ENCODE measurements around the gene GRIA3. TPM values are rescaled to one million over a fixed set of nuclear protein-coding genes. Genes with fewer than 3 reads are reported as not detected.

GRIA3 gene
- polyA plus RNA-seq (2012; ENCODE audit: missing spikeins): 7.0 TPM

DNA sequence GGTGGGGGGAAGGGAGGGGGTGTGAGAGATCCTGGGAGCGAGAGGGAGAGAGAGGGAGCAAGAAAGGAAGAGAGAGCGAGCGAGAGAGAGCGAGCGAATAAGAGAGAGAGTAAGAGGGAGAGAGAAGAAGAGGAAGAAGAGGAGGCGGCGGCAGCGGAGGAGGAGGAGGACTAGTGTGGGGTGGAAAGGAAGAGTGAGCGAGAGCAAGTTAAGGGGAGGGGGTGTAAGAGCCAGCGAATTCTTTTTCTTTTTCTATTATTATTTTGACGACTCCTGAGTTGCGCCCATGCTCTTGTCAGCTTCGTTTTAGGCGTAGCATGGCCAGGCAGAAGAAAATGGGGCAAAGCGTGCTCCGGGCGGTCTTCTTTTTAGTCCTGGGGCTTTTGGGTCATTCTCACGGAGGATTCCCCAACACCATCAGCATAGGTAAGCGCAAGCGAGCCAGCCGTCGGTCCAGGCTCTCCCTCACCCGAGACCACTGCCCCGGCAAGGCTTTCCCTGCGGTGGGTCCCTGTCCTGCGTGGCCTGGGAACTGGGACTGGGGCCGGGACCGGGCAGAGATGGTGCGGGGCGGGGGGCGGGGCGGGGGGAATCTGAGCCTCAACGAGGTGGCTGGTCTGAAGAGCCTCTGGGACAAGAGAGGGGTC, at the start of gene GRIA3:
Gene GRIA3 (plus strand): TSS at position 60 of the 647 bp plus-strand sequence. CDS start 258 bp downstream, at position 318.
- no peak for FAIRE-seq
- no peak for DNase-seq (ENCODE audit: insufficient read length)
- no peak for TF ChIP-seq POLR2AphosphoS5 (IDR thresholded peaks at IDR 0.05; ENCODE audit: low read depth, low read length)
- TF ChIP-seq TAF1 (IDR thresholded peaks at IDR 0.05; ENCODE audit: borderline replicate concordance, low read depth, low read length): no peak
- no peak for TF ChIP-seq POLR2A (IDR thresholded peaks at IDR 0.05; ENCODE audit: low read depth, low read length)

DNA sequence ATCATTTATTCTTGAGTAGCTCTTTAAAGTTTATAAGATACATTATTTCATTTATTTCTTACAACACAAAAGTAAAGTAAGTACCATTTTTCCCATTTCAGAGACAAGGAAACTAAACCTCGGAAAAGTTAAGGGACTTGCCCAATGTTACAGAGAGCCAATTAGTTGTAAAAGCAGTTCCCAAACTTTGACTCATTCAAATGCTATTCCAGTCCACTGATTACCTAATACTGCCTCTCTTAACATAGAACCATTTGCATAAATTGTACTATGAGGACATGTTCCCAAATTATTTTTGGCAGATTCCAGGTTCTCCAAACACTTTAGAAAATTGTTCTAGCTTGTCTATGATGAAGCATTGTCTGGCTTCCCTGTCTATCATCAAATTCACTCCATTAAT, 45.6 kb upstream of the GRIA3 start:
- no peak for FAIRE-seq

DNA sequence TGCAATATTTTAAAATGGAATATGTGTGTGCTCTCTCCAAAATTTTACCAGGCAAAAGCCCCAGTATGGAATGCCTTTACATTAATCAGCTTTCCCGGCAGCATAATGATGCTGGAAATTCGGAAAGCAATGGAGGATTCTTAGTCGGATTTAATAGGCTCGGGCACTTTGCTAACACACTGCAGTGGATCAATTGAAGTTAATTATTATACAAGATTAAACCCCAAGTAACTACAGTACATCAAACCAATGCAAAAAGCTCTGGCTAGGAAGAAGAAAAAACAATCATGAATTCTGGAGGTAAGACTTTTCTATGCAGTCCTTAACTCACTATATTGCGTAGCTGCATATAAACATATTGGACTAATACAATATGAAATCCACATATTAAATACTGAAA, 43.6 kb upstream of the GRIA3 start:
- no peak for FAIRE-seq
- TF ChIP-seq POLR2AphosphoS5 (IDR thresholded peaks at IDR 0.05; ENCODE audit: low read depth, low read length) (no peak), POLR2A (IDR thresholded peaks at IDR 0.05; ENCODE audit: low read depth, low read length) (no peak), TAF1 (IDR thresholded peaks at IDR 0.05; ENCODE audit: borderline replicate concordance, low read depth, low read length) (no peak)
- DNase-seq (ENCODE audit: insufficient read length): no peak

More for the DNA sequence above, 45.6 kb upstream of the GRIA3 start:
- TF ChIP-seq TAF1 (IDR thresholded peaks at IDR 0.05; ENCODE audit: borderline replicate concordance, low read depth, low read length): no peak
- no peak for TF ChIP-seq POLR2A (IDR thresholded peaks at IDR 0.05; ENCODE audit: low read depth, low read length)
- TF ChIP-seq POLR2AphosphoS5 (IDR thresholded peaks at IDR 0.05; ENCODE audit: low read depth, low read length): no peak
- DNase-seq (ENCODE audit: insufficient read length): no peak

DNA sequence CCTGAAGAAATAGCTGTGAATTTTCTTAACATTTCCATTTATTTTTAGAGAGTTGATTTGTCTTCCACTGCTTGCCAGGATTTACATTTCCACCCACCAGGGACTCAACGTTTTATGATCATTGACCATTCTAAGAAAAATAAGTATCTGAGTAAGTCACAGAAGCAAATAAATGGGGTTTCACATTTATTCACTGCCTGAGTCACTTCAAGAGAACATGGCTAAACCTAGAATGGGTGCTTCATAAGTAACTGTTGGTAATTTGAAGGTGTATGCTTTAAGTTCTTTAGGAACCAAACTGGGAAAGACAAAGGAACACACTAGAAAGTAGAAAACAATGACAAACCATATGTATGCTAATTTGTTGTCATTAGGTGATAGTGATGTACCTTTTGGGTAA, 43.2 kb upstream of the GRIA3 start:
- no peak for FAIRE-seq
- TF ChIP-seq TAF1 (IDR thresholded peaks at IDR 0.05; ENCODE audit: borderline replicate concordance, low read depth, low read length): no peak
- TF ChIP-seq POLR2AphosphoS5 (IDR thresholded peaks at IDR 0.05; ENCODE audit: low read depth, low read length): no peak
- TF ChIP-seq POLR2A (IDR thresholded peaks at IDR 0.05; ENCODE audit: low read depth, low read length): no peak
- no peak for DNase-seq (ENCODE audit: insufficient read length)

DNA sequence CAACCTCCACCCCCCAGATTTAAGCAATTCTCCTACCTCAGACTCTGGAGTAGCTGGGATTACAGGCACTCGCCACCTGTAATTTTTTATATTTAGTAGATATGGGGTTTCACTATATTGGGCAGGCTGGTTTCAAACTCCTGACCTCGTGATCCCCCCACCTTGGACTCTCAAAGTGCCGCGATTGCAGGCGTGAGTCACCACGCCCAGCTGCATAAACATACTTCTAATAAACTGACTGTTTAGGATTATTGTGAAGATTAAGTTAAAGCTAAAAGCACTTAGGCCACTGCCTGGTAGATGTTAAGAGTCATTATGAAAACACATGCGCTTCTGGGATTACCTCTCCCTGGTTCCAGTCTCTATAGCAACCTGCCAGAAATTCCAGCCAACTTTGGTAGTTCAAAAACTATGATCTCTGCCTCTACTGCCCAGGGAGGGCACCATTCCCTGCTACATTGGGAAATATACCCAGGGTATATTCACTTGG, 30.2 kb upstream of the GRIA3 start:
- FAIRE-seq (peak; percentile 17), DNase-seq (ENCODE audit: insufficient read length) (no peak)
- TF ChIP-seq TAF1 (IDR thresholded peaks at IDR 0.05; ENCODE audit: borderline replicate concordance, low read depth, low read length): no peak
- no peak for TF ChIP-seq POLR2A (IDR thresholded peaks at IDR 0.05; ENCODE audit: low read depth, low read length)
- TF ChIP-seq POLR2AphosphoS5 (IDR thresholded peaks at IDR 0.05; ENCODE audit: low read depth, low read length): no peak

DNA sequence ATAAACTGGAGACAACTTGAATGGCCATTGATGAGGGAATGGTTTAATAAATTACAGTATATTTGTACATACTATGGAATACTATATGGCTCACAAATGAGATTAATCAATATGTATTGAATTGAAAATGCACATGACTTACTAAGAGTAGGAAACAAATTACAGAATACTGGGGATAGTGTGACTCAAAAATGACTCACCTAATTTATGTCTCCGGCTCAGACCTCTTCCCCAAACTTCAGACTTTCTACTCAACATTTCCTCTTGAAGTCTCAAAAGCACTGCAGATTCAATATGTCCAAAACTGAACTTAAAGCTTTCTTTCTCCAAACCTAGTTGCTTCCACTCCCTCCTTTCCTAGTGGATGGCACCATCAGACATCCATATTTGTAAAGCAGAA, 28.8 kb upstream of the GRIA3 start:
- no peak for DNase-seq (ENCODE audit: insufficient read length)
- no peak for TF ChIP-seq POLR2A (IDR thresholded peaks at IDR 0.05; ENCODE audit: low read depth, low read length)
- TF ChIP-seq POLR2AphosphoS5 (IDR thresholded peaks at IDR 0.05; ENCODE audit: low read depth, low read length): no peak
- no peak for TF ChIP-seq TAF1 (IDR thresholded peaks at IDR 0.05; ENCODE audit: borderline replicate concordance, low read depth, low read length)
- FAIRE-seq: no peak

DNA sequence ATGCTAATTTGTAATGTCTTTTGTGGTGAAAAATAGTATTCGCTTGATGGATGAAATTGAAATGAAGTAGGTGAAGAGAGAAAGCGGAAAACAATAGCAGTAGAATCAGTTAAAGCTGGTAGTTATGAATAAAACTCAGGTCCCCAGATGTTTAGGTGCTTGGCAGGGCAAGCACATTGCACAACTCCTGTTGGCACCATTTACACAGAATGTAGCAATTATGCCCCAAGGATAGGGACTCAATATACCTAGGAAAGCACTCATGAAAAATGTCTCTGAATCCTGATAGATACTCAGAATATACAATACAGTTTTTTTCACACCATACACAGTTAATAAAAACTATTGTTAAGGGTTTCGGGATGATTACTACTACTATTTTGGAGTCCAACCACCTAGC, 26.5 kb upstream of the GRIA3 start:
- no peak for FAIRE-seq
- no peak for TF ChIP-seq POLR2AphosphoS5 (IDR thresholded peaks at IDR 0.05; ENCODE audit: low read depth, low read length)
- TF ChIP-seq TAF1 (IDR thresholded peaks at IDR 0.05; ENCODE audit: borderline replicate concordance, low read depth, low read length): no peak
- no peak for DNase-seq (ENCODE audit: insufficient read length)

DNA sequence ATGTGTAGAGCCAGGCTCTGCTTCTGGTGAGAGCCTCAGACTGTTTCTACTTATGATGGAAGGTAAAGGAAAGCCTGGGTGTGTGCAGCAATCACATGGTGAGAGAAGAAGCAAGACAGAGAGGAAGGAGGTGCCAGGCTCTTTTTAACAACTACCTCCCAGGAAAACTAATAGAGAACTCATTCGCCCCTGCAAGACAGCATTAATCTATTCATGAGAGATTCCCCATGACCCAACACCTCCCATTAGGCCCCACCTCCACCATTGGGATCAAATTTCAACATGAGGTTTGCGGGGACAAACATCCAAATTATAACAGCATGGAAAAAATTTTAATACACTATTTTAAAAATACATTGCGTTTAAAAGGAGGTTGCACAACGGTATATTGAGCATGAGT, 24.7 kb upstream of the GRIA3 start:
- no peak for TF ChIP-seq POLR2A (IDR thresholded peaks at IDR 0.05; ENCODE audit: low read depth, low read length)
- no peak for TF ChIP-seq TAF1 (IDR thresholded peaks at IDR 0.05; ENCODE audit: borderline replicate concordance, low read depth, low read length)
- TF ChIP-seq POLR2AphosphoS5 (IDR thresholded peaks at IDR 0.05; ENCODE audit: low read depth, low read length): no peak
- FAIRE-seq: no peak
- DNase-seq (ENCODE audit: insufficient read length): no peak

DNA sequence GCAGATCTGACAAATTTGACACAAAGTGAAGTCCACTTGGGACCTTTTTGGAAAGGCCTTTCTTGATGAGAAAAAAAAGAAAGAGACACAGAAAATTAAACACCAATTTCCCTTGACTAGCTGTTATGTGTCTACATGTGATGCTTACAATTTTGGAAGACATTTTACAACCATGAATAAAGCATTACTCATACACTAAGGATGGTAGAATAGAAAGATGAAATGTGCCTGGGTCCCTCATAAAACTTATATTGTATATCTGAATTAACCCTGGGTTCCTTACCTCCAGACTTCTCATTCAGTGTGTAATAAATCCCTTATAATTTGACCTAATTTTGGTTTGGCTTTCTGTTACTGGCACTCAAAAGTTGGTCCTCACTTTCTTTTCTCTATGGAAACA, 16.5 kb upstream of the GRIA3 start:
- no peak for TF ChIP-seq POLR2AphosphoS5 (IDR thresholded peaks at IDR 0.05; ENCODE audit: low read depth, low read length)
- no peak for TF ChIP-seq POLR2A (IDR thresholded peaks at IDR 0.05; ENCODE audit: low read depth, low read length)
- TF ChIP-seq TAF1 (IDR thresholded peaks at IDR 0.05; ENCODE audit: borderline replicate concordance, low read depth, low read length): no peak
- FAIRE-seq: no peak
- DNase-seq (ENCODE audit: insufficient read length): no peak

DNA sequence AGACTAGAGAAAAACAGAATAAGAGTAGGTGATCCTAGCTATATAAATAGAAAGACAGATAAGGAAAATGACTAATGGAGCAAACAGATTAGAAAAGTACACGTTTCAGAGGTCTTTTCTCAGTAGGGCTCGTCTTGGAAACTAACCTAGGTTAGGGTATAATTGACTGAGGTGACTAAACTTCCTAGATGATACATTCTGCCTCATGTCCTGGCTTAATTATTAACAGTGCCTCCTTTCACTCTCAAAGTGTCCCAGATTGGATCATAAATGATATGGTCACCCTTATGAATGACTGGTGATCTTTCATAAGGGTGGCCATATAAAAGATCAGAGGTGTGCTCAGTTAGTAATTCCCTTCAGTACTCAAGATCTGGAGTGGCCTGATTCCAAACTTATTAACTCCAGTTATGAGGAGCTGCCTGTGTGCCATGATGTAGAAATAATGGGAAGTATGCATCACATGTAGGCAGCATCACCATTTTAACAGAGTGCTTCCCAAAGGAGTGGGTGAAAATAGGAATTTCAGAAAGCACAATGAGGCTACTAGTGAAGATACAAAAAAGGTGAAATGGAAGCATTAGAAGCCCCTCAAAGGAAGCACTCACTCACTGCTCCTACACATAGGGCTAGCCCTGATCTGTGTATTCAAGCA, 14.7 kb upstream of the GRIA3 start:
- TF ChIP-seq TAF1 (IDR thresholded peaks at IDR 0.05; ENCODE audit: borderline replicate concordance, low read depth, low read length) (no peak), POLR2A (IDR thresholded peaks at IDR 0.05; ENCODE audit: low read depth, low read length) (no peak), POLR2AphosphoS5 (IDR thresholded peaks at IDR 0.05; ENCODE audit: low read depth, low read length) (no peak)
- DNase-seq (ENCODE audit: insufficient read length) (no peak), FAIRE-seq (no peak)

DNA sequence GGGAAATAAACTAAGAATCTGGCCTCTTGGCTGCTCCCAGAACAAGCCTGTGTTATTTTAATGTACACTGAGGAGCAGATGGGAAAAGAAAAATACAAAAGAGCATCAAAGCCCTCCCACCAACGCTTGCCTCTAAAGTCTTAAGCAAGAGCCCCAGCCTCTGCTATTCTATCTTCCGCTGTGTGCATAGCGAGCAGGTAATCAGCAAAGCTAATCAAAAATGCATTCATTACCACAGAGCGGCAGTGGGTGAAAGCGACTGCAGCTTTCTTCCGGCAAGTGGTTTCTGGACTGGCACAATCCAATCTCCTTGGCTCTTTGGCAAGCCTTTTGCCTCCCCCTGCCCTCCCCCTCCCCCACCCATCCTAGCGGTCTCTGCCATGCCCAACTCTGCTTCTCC, 13.5 kb upstream of the GRIA3 start:
- no peak for DNase-seq (ENCODE audit: insufficient read length)
- FAIRE-seq: no peak
- TF ChIP-seq TAF1 (IDR thresholded peaks at IDR 0.05; ENCODE audit: borderline replicate concordance, low read depth, low read length) (no peak), POLR2A (IDR thresholded peaks at IDR 0.05; ENCODE audit: low read depth, low read length) (no peak), POLR2AphosphoS5 (IDR thresholded peaks at IDR 0.05; ENCODE audit: low read depth, low read length) (no peak)

DNA sequence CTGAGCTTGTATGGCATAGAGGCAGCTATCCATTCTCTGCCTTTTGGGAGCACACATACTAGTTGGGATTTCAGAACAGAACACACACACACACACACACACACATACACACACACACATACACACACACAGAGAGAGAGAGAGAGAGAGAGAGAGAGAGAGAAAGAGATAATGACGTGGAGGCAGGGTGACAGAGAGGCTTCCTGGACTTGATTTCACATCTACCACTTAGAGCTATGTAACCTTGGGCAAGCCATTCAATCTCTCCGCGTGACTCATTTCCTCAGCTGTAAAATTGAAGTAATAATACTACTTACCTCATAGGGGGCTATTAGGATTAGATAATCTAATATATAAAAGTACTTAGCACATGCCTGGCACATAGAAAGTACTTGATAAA, 12.3 kb upstream of the GRIA3 start:
- FAIRE-seq (no peak), DNase-seq (ENCODE audit: insufficient read length) (no peak)
- TF ChIP-seq TAF1 (IDR thresholded peaks at IDR 0.05; ENCODE audit: borderline replicate concordance, low read depth, low read length): no peak

Measured in GM12892 (cell line).